Left colon (tissue), 2 donors: ENCODE results near the gene SPDYE8. TPM values are rescaled to one million over a fixed set of nuclear protein-coding genes. Genes with fewer than 3 reads are reported as not detected.
"Not testable (repeated sequence)": the region's sequence is repeated elsewhere in the genome, so short reads cannot be mapped to it uniquely, and the experiment has no call there.

Source experiments
- ATAC-seq: fragments of 200-7000 bp; cut with Tn5 transposase; one replicate; pipeline ENCODE4 v1.9.1; 2020; ENCODE audit warnings: mild to moderate bottlenecking, moderate library complexity
- DNase-seq, 2 donors: peaks; one replicate each; pipeline ENCODE4 v3.0.0-alpha.2; 2020
- intact Hi-C, 2 donors: fragments of 100-400 bp; cut with DNase I in 1 of 2; cut with micrococcal nuclease in 1 of 2; formaldehyde crosslinking; loops; one replicate each; pipeline versions ENCODE4 v1.11.2 to v1.14.0; 2022; cut with DNase I, micrococcal nuclease
- long read RNA-seq: library from polyadenylated mRNA; unstranded; transcript quantifications from one replicate; pipeline ENCODE4 v2.0.0, GENCODE V29; 2021
- total RNA-seq, 2 donors: library from RNA; stranded (reverse); fragmentation: NEBNext Ultra II Directional; extraction: Animal tissue kit (Norgen Biotek cat#: 25700); gene quantifications; one replicate each; pipeline ENCODE4 v1.2.1, GENCODE V29; 2021
- donor health status: DM: no; HTN: no; CAD: no.
- donor health status: DM: yes; HTN: yes; CAD: no.

The SPDYE8 gene, protein sequence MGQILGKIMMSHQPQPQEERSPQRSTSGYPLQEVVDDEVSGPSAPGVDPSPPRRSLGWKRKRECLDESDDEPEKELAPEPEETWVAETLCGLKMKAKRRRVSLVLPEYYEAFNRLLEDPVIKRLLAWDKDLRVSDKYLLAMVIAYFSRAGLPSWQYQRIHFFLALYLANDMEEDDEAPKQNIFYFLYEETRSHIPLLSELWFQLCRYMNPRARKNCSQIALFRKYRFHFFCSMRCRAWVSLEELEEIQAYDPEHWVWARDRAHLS
- not detected for total RNA-seq
- long read RNA-seq = 0 reads

DNA sequence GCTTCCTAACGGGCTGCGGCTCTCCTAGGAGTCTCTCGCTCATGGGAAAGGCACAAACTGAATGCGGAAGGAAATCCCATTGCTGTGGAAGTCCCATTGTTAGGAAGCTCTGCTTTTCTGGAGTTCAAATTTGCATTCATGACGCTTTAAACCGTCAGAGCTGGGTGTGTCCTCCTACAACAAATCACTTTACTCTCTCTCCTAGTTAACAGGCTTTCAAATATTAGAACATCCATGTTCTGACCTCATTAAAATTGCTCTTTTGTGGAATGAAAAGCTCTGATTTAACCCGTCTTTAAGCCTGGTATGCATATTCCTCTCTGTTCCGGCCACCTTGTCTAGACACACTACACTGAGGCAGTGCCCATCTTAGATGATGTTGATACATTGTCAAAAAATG lies at the start of gene SPDYE8:
Gene SPDYE8 (minus strand): TSS at position 101 of the 400 bp plus-strand sequence. CDS start 1,800 bp downstream, outside the sequence.
- intact Hi-C loops, DNase-seq, ATAC-seq: not testable (repeated sequence)

DNA sequence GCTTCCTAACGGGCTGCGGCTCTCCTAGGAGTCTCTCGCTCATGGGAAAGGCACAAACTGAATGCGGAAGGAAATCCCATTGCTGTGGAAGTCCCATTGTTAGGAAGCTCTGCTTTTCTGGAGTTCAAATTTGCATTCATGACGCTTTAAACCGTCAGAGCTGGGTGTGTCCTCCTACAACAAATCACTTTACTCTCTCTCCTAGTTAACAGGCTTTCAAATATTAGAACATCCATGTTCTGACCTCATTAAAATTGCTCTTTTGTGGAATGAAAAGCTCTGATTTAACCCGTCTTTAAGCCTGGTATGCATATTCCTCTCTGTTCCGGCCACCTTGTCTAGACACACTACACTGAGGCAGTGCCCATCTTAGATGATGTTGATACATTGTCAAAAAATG lies 28.2 kb upstream of the SPDYE8 start, which contains the start of gene SPDYE11:
Gene SPDYE11 (minus strand): TSS at position 101 of the 400 bp plus-strand sequence. CDS start 1,800 bp downstream, outside the sequence.
- DNase-seq, ATAC-seq, intact Hi-C loops: not testable (repeated sequence)

DNA sequence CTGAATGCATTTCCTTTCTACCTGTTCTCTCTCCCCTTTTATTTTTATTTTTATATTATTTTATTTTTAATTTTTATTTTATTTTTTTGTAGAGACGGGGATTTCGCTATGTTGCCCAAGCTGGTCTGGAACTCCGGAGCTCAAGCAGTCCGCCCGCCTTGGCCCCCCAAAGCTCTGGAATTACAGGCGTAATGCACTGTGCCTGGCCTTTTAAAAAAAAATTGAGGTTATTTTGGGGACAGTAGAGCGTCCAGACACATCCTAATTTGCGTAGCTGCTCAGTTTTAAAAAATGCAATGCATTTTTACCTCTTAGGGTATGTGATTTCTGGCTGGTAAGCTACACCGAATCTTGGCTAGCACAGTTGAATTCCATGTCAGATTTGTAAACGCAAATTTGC lies 23.1 kb downstream of the SPDYE8 start:
- ATAC-seq, intact Hi-C loops: not testable (repeated sequence)
- DNase-seq = peak; percentile 21 to 26

DNA sequence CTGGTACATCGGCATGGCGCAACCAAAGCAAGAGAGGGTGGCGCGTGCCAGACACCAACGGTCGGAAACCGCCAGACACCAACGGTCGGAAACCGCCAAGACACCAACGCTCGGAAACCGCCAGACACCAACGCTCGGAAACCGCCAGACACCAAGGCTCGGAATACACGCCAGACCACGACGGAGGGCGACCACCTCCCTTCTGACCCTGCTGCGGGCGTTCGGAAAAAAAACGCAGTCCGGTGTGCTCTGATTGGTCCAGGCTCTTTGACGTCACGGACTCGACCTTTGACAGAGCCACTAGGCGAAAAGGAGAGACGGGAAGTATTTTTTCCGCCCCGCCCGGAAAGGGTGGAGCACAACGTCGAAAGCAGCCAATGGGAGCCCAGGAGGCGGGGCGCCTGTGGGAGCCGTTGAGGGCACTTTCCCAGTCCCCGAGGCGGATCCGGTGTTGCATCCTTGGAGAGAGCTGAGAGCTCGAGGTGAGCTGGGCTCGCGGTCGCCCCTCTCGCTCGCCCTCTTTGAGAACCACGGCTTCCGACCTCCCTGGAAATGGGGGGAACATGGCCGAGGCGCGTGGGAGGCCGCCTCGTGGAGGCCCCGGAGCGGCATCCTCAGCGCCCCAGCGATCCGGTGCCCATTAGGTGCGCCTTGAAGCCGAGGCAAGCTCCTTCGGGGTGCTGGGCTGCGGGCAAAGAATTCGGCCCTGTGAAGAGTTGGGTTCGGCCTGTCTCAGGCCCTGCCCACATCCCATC lies 23.7 kb downstream of the SPDYE8 start:
- DNase-seq (peak; percentile 85 to 91), ATAC-seq (peak; percentile 90)
- intact Hi-C loops = not testable (repeated sequence)

DNA sequence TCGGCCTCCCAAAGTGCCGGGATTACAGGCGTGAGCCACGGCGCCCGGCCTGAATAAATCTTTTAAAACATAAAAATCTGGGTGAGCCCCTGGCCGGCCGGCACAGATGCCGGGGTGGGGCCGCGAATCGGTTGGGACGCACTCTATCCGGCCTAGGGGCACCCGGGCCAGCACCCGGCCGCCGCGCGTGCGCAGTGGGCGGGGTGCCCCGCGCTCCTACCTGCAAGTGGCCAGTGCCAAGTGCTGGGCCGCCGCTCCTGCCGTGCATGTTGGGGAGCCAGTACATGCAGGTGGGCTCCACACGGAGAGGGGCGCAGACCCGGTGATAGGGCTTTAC lies 24.2 kb downstream of the SPDYE8 start:
- ATAC-seq (peak; percentile 89), DNase-seq (peak; percentile 68 to 86)
- intact Hi-C loops = not testable (repeated sequence)

DNA sequence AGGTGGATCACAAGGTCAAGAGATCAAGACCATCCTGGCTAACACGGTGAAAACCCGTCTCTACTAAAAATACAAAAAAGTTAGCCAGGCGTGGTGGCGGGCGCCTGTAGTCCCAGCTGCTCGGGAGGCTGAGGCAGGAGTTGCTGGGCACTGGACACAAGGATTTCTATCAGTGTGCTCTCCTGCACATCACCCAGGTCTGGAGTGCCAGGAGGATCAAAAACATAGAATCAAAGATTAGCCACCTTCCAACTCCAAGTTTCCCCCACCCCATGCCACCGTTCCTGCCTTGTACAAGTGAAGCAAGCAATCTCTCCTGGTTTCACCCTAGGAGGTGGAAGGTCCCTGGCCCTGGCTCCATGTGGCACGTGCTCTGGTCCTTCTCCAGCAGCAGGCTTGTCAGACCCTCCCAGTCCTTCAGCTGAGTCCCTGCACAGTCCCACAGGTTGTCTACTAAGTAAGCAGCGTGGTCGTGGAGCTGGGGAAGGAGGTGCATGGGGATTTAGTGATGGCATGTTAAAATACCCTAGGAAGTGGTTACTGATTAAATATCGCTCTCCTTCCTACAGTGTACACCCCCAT lies 31.6 kb downstream of the SPDYE8 start:
- DNase-seq, intact Hi-C loops, ATAC-seq: not testable (repeated sequence)

DNA sequence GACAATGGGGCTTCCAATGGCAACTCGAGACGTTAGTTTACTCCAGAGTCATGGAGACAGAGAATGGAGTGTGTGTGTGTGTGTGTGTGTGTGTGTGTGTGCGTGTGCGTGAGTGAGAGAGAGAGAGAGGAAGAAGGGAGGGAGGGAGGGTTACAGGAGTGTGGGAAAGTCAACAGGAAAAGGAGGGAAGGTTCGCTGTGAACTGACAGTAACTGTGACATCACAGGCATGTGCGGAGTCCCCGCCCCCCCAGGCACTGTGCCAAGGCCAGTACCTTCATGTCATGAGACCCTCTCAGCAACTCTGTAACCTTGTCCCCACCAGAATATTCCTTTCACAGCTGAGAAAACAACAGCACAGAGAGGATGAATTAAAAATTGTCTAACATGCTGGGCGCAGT lies 32.1 kb downstream of the SPDYE8 start:
- DNase-seq, intact Hi-C loops: not testable (repeated sequence)
- peak; percentile 50 for ATAC-seq

DNA sequence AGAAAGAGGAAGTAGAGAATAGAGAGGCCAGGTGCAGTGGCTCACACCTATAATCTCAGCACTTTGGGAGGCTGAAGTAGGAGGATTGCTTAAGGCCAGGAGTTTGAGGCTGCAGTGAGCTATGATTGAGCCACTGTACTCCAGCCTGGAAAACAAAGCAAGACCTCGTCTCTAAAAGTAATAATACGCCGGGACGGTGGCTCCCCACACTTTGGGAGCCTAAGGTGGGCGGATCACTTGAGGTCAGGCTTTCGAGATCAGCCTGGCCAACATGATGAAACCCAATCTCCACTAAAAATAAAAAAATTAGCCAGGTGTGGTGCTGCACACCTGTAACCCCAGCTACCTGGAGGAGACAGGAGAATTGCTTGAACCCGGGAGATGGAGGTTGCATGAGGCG lies 34.1 kb downstream of the SPDYE8 start:
- intact Hi-C loops, DNase-seq, ATAC-seq: not testable (repeated sequence)

DNA sequence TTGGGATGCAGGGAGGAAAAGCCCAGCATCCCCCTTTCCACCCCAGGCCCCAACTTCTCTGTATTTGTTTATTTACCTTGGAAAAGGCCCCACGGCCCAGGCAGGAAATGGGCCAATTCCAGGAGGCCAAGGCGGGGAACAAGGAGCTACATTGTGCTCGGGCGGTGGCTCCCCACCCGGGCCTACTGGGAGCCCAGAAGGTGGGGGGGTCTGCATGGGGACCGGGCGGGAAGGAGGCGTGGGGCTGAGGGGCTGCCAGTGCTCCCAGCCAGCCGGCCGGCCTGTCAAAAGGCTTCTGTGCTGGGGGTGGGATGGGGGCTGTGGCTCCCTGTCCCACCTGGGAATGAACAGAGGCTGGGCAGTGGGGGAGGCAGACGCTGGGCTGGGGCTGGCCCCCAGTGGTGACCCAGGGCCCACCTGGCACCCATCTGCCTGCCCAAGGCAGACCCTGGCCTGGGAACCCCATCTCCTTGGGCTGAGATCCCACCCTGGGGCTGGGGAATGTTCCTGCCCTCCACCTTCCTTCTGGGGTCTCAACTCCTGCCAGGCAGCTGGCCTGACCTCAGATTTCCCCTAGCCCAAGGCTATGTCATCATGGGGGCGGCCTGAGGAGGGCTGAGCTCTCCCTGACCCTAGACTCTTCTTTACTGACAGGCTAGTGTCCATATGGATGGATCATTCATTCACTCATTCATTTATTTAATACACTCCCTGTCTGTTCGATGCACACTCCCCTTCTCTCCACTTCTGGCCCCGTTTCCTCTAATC lies 39.2 kb downstream of the SPDYE8 start:
- DNase-seq, intact Hi-C loops: not testable (repeated sequence)
- peak; percentile 86 for ATAC-seq

DNA sequence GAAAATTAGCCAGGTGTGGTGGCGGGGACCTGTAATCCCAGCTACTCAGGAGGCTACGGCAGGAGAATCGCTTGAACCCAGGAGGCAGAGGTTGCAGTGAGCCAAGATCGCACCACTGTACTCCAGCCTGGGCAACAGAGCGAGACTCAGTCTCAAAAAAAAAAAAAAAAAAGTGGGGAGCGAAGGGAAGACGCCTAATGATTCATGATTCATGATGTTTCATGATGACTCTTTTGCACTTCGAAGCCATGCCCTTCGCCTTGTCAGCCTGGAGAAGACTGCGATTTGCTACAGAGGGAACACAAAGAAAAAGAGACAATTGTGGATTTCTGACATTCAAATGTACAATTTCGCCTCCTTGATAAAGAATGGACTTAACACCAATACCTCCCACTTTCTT lies 47.5 kb downstream of the SPDYE8 start:
- ATAC-seq, DNase-seq: not testable (repeated sequence)

DNA sequence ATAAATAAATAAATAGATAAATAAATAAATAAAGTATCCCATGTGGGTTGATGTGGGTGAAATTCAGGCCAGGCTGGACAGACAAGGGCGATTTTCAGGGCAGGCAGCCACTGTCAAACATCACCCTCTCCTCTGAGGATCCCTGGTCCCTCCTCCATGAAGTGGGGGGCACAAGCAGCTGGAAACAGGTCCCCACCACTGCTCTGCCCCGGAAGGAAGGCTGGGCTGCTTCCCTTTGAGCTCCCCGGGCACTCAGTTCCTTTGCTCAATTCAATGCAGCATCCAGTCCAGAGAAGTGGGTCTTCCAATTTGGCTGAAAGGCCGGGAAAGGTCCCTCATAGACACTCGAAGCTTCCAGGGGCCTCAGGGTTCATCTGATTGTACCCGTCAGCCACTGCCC lies 49.2 kb downstream of the SPDYE8 start:
- ATAC-seq, intact Hi-C loops, DNase-seq: not testable (repeated sequence)

More for the DNA sequence above, 47.5 kb downstream of the SPDYE8 start:
- intact Hi-C loops = not testable (repeated sequence)

DNA sequence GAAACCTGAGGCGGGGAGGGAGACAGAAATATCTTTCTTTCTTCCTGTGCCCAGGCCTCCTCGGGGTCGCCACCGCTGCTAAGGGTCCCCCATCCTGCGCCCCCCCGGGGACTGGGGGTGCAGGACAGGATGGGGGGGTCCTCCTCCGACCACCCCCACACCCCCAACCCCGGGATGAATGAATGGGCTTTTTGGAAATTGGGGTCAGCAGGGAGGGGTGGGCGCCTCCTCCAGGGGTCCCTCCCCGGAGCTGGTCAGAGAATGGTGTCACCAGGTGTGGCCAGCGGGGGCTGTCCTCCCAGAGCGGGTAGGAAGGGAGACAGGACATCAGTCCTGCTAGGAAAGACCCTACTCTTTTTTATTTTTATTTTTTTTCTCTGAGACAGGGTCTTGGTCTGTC lies 53.1 kb downstream of the SPDYE8 start:
- intact Hi-C loops, ATAC-seq, DNase-seq: not testable (repeated sequence)

DNA sequence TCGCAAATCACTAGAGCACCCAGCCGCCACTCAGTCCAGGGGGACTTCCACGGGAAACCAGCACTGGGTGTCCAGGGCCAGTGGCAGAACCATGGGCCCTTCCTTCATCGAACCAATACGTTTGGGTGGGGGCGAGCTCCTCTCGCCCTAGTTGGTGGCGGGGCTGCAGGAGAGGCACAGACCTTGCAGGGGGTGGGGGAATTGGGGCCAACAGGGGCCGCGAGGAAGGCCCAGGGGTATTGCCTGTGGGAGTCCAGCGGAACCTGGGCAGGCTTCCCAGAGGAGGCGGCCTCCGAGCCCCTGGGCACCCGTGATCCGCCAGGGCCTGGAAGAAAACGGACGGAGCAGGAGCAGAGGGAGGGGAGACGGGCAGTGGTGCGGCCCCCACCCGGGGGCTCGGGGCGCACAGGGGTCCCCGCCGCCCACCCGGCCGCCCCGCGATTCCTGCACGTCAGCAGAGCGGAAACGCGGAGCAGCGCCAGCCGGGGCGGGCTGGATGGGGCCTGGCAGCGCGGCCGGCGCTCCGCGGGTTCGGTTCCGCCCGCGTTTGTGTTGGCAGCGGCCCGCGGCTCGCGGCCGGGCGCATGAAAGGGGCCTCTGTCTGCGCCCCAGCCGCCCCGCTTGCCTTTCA lies 53.8 kb downstream of the SPDYE8 start:
- intact Hi-C loops, DNase-seq, ATAC-seq: not testable (repeated sequence)

DNA sequence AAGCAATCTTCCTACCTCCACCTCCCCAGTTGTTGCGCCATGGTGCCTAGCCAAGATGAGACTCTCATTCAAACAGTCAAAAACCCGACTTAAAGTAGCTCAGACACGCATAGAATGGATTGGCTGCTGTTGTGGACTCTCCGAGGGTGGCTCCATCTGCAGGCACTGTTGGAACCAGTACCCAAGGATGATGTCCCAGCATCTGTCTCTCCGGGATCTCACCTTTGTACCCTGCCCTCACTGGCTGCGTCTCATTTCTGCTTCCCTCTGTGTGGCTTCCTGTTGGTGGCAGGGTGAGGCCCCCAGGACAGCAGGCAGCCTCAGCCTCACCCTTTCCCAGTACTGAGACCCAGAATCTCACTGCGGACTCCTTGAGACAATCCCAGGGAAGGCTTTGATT lies 54.8 kb downstream of the SPDYE8 start:
- intact Hi-C loops, DNase-seq: not testable (repeated sequence)
- ATAC-seq = peak; percentile 35

DNA sequence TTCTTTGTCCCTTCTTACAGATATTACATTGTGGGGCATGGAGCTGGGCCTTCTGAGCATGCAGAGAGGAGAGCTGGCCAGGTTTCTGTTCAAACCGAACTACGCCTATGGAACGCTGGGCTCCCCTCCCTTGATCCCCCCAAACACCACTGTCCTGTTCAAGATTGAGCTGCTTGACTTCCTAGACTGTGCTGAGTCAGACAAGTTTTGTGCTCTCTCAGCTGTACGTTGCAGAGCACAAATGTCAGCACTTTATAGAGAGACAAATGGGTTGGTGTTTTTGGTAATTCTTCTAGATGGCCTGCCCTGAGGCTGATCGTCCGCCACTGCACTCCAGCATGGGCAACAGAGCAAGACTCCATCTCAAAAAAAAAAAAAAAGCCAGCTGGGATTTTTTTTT lies 58.1 kb downstream of the SPDYE8 start:
- ATAC-seq, intact Hi-C loops, DNase-seq: not testable (repeated sequence)
